Measurements from ENCODE around the gene KCNK15.
"Not testable (repeated sequence)": the region's sequence is repeated elsewhere in the genome, so short reads cannot be mapped to it uniquely, and the experiment has no call there.

KCNK15 gene

GRCh38 chr20:44745598-44746366 is at the start of gene KCNK15:
Gene KCNK15 (plus strand): TSS chr20:44745865. CDS start chr20:44745911, 46 bp downstream.
- peak in 1 of 2 donors; percentile 9 for DNase-seq (ENCODE audit: extremely low read depth in 1 of 2, low read depth in 1 of 2)

GRCh38 chr20:44696315-44696714 is 49.4 kb upstream of the KCNK15 start:
- DNase-seq (ENCODE audit: extremely low read depth in 1 of 2, low read depth in 1 of 2): no peak

DNA sequence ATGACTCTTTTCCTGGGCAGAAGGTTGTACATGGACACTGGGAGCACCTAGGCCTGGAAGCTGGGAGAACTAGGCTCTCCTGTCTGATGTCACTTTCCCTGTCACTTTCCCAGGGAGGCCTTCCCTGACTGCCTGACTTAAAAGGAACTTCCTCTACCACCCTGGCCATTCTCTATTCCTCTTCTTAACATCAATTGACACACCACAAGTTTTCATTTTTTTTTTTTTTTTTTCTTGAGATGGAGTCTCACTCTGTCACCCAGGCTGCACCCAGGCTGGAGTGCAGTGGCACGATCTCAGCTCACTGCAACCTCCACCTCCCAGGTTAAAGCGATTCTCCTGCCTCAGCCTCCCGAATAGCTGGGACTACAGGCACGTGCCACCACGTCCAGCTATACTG is 48.6 kb upstream of the KCNK15 start:
- DNase-seq (ENCODE audit: extremely low read depth in 1 of 2, low read depth in 1 of 2): not testable (repeated sequence)

DNA sequence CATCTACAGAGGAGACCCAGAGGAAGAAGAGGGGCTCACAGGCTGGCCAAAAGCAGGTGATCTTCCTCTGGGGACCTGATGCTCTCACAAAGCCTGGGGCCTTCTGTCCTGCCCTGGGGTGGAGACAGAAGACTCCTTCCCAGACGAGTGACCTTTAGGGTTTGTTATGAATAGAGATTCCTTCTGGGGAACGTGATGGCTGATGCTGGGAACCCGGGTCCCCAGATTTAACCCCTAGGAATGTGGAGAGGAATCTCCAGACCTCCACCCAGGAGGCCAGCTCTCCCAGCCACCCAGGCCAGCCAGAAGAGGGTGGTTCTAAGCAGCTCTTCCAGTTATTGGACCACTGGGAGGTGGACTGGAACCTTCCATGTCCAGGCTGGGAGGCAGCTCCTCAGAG is 47.3 kb upstream of the KCNK15 start:
- DNase-seq (ENCODE audit: extremely low read depth in 1 of 2, low read depth in 1 of 2): no peak

- no peak for DNase-seq (ENCODE audit: extremely low read depth in 1 of 2, low read depth in 1 of 2)
These were observed 45.4 kb upstream of the KCNK15 start for GRCh38 chr20:44700306-44700705.

GRCh38 chr20:44701118-44701857 is 44.4 kb upstream of the KCNK15 start:
- no peak for DNase-seq (ENCODE audit: extremely low read depth in 1 of 2, low read depth in 1 of 2)

DNA sequence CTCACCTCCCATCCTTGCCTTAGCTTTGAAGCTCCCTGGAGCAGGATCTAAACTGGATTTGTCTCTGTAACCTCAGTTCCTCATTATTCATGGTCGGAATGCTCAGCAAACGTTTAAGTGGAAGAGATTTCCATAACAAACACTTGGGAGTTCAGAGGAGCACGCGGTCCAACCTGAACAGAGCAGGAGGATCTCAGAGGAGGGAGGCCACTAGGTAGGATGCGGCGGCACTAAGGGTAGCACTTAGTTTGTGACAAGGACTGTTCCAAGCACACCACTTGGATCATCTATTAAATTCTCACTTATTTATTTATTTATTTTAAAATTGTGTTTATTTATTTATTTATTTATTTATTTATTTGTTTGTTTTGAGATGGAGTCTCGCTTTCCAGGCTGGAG is 43.8 kb upstream of the KCNK15 start:
- DNase-seq (ENCODE audit: extremely low read depth in 1 of 2, low read depth in 1 of 2): no peak

- DNase-seq (ENCODE audit: extremely low read depth in 1 of 2, low read depth in 1 of 2): no peak
These were observed 42.9 kb upstream of the KCNK15 start for GRCh38 chr20:44702776-44703175.

DNA sequence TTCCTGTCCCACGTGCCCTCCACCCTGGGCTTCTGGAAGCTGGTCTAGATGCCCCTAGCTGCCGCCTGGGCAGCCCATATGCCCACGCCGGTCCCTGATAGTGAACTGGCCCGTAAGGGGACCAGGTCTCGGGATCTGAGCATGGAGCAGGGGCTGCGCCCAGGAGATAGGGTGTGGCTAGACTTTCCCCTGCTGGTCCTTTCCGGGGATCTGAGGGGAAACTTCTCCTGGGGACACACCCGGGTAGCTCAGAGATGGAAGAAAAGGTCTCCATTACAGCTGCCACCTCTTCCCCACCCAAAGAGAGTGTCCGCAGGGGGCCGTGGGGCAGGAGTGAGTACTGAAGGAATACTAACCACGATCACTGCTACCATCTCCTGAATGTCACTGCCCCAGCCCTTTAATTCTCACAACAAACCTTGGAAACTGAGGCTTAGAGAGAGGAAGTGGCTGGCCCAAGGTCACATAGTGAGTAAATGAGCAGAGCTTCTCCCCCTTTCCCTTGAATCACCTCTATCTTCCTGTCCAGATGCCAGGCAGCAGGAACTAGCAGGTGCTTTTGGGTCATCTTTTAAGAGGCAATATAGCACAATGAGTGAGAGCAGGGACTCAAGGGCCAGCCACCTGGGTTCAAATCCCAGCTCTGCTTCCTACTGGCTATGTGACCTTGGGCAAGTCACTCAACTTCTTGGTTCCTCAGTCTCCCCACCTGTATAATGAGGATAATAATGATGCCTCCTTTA is 42.3 kb upstream of the KCNK15 start:
- DNase-seq (ENCODE audit: extremely low read depth in 1 of 2, low read depth in 1 of 2): no peak

GRCh38 chr20:44703956-44704488 is 41.6 kb upstream of the KCNK15 start:
- DNase-seq (ENCODE audit: extremely low read depth in 1 of 2, low read depth in 1 of 2): no peak

DNA sequence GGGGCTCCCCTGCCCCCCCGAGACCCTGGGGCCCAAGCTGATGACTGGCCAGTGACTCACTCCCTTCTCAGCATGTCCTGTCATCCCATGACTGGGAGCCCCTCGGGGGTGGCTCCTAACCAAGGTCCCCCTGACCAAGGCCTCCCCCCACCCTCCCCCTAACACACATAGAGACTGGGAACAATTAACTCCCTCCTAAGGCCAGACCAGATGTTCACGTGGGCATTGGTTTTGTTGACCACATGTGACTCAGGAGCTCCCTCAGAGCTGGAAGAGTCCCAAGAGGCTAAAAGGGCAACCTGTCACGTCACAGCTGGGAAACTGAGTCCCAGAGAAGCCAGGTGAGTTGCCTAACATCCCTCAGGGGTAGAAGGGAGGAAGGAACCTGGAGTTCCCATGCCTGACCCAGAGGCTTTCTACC is 41.1 kb upstream of the KCNK15 start:
- DNase-seq (ENCODE audit: extremely low read depth in 1 of 2, low read depth in 1 of 2): no peak

DNA sequence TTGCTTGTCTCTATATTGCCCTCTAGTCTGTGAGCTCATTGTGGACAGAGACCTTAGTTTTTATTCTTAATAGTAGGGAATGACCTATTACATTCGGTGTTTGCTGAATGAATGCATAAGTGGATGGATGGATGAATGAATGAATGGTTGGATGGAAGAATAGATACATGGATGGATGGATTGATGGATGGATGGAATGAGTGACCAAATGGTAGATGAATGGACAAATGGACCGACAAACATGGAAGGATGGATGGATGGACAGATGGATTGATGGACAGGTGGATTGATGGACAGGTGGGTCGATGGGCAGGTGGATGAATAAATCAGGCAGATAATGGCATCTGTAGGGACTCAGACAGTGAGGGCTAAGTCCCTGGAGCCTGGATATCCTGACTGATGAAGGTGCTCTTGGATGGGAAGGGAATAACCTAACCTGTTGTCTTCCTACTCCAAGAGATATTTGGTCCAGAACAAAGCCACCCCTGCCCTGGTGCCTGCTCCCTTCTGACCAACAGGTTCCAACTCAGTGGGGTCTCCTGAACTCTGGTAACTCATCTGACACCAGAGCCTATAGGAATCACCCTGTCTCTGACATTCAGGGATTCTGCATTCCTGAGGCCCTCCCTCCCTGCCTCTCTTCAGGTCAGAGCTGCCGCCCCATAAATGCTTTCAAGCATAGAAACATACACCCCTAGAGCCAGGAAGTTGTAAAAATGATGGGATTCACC is 40.1 kb upstream of the KCNK15 start:
- DNase-seq (ENCODE audit: extremely low read depth in 1 of 2, low read depth in 1 of 2): no peak

GRCh38 chr20:44706301-44707017 is 39.2 kb upstream of the KCNK15 start:
- DNase-seq (ENCODE audit: extremely low read depth in 1 of 2, low read depth in 1 of 2): no peak

DNA sequence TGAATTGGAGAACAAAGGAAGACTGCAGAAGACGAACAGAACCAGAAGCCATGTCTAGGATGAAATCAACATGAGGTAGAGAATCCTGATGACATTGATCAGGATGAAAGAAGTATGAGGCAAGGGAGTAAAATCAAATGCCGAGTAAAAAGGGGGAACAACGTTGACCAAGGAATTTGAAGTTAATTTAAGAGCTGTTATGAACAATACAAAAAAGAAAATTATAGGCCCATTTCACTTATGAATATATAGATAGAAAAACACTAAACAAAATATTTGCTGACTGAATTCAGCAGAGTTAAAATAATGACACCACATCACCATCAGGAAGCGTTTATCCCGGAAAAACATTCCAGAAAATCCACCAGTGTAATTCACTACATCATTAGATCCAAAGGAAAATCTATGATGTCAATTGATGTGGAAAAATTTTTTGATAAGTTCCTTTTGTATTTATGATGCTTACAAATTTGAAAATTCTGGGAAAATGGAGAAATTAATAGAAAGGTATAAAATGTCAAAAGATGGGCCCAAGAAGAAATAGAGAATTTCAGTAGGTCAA is 38.6 kb upstream of the KCNK15 start:
- DNase-seq (ENCODE audit: extremely low read depth in 1 of 2, low read depth in 1 of 2): no peak

DNA sequence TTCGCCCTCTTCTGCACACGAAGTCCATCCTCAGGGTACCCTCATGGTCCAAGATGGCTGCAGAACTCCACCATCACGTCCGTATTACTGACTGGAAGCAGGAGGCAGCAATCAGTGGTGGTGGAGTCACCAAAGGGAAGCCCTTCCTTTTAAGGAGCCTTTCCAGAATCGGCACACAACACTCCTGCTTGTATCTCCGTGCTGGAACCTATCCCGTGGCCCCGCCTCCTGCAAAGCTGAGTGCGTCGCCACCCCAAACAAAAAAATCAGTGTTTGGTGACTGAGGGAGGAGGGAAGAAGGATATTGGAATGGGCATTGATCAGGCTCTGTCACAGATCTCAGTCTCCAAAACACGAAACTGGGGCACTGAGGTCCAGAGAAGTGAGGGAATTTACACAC is 36.3 kb upstream of the KCNK15 start:
- no peak for DNase-seq (ENCODE audit: extremely low read depth in 1 of 2, low read depth in 1 of 2)

- no peak for DNase-seq (ENCODE audit: extremely low read depth in 1 of 2, low read depth in 1 of 2)
These were observed 35.9 kb upstream of the KCNK15 start for GRCh38 chr20:44709797-44710196.

DNA sequence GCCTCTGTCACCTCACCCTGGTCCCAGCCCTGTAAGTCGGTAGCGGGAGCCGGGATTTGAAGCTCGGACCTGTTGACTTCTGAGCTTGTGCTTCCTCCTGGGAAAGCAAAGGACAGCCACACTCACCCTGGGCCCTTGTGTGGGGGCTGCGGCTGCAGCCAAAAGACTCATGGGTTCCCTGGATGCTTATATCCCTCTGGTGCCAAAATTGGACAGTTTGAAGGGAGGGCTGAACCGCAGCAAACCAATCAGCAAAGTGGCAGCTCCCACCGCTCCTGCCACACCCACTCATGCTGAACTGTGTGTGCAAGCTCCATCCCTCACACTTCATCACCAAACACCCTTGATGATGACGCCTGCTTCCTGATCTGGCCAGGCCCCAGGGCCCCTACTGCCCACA is 34.4 kb upstream of the KCNK15 start:
- DNase-seq (ENCODE audit: extremely low read depth in 1 of 2, low read depth in 1 of 2): no peak

DNA sequence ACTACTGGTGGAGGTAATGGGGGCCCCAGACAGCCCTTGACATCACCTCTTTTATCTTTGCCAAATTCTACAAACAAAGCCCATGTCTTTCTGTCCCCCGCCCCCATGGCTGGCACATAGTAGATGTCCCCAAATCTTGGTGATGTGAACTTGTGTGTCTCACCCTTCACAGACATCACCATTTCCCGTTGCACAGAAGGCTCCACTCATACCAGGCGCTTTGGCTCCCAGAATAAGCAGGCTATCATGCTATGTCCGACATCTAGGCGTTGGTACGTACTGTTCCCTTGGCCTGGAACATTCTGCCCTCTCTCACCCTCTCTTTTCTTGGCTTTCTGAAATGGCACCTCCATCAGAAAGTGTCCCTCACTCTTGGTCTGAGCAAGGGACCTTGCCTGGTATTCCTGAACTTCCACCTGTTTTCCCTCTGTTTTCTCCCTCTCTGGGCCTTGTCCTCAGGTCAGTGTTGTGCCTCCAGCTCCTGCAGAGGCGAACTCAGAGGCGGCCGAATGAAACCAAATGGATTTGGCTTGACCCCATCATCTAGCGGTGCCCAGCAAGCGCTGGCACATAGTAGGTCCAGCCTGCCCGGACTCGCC is 31.5 kb upstream of the KCNK15 start:
- no peak for DNase-seq (ENCODE audit: extremely low read depth in 1 of 2, low read depth in 1 of 2)

Measured in activated CD8-positive, alpha-beta memory T cell treated with anti-CD3 and anti-CD28 coated beads for 1 hour (primary cell).